Common myeloid progenitor, CD34-positive (primary cell): Measurements from ENCODE around the gene TMBIM6.

Experiments used
- CTCF ChIA-PET: fragments of 350-600 bp; sonication (Branson Sonifier 250); formaldehyde crosslinking; loops from one replicate; lab custom pipeline; 2021; ENCODE audit warnings: antibody characterized with exemption; lab: Charles Lee
- POLR2A ChIA-PET: fragments of 350-600 bp; sonication (Branson Sonifier 250); formaldehyde crosslinking; loops from one replicate; lab custom pipeline; 2021; ENCODE audit warnings: antibody characterized with exemption; lab: Charles Lee
- DNase-seq, 3 donors: peaks; one replicate each; pipeline versions ENCODE4 v3.0.0 to v3.0.0-alpha.2; 2013
- H3K27ac ChIP-seq, 2 experiments: 1 replicate in 1 of 2; 2 replicates in 1 of 2; pipeline ENCODE4 v1.7.0; 2013; ENCODE audit warnings: inconsistent platforms in 2 of 2, low read length in 2 of 2, mild to moderate bottlenecking in 2 of 2, low read depth in 1 of 2, moderate library complexity in 1 of 2; ENCODE audit not compliant: severe bottlenecking in 2 of 2, insufficient read depth in 1 of 2, poor library complexity in 1 of 2
- H3K27me3 ChIP-seq, 5 experiments: replicated peaks in 2 of 5; 1 replicate in 3 of 5; 2 replicates in 2 of 5; pipeline versions ENCODE4 v1.6.1 to v1.7.0; 2013; ENCODE audit warnings: low read length in 4 of 5, mild to moderate bottlenecking in 2 of 5, moderate library complexity in 2 of 5, inconsistent platforms in 1 of 5; ENCODE audit not compliant: insufficient read depth in 5 of 5, control insufficient read depth in 4 of 5
- H3K36me3 ChIP-seq, 4 experiments: 1 replicate in 2 of 4; 2 replicates in 2 of 4; pipeline versions ENCODE4 v1.6.1 to v1.7.0; 2013; ENCODE audit warnings: low read length in 3 of 4, control low read depth in 1 of 4, mild to moderate bottlenecking in 1 of 4; ENCODE audit not compliant: control insufficient read depth in 4 of 4, insufficient read depth in 4 of 4
- H3K4me1 ChIP-seq, 4 experiments: 1 replicate in 3 of 4; 2 replicates in 1 of 4; pipeline versions ENCODE4 v1.6.1 to v1.7.1; 2013; ENCODE audit warnings: low read length in 3 of 4, mild to moderate bottlenecking in 3 of 4, control low read depth in 1 of 4, inconsistent platforms in 1 of 4, moderate library complexity in 1 of 4; ENCODE audit not compliant: control insufficient read depth in 4 of 4, insufficient read depth in 4 of 4; ENCODE audit errors: control extremely low read depth in 1 of 4
- H3K4me3 ChIP-seq, 7 experiments: 1 replicate in 4 of 7; 2 replicates in 3 of 7; pipeline versions ENCODE4 v1.5.1 to v1.7.0; 2013; ENCODE audit warnings: mild to moderate bottlenecking in 7 of 7, low read length in 6 of 7, moderate library complexity in 6 of 7, inconsistent platforms in 2 of 7, low read depth in 2 of 7, control low read depth in 1 of 7; ENCODE audit not compliant: insufficient read depth in 4 of 7, control insufficient read depth in 1 of 7; ENCODE audit errors: extremely low read depth in 1 of 7
- H3K9me3 ChIP-seq, 5 experiments: 1 replicate in 4 of 5; 2 replicates in 1 of 5; pipeline versions ENCODE4 v1.6.1 to v1.7.1; 2013; ENCODE audit warnings: low read length in 4 of 5, mild to moderate bottlenecking in 2 of 5, inconsistent platforms in 1 of 5, low read depth in 1 of 5, moderate library complexity in 1 of 5; ENCODE audit not compliant: control insufficient read depth in 4 of 5, insufficient read depth in 2 of 5; ENCODE audit errors: control extremely low read depth in 1 of 5
- WGBS: methylation state at CpG from one replicate; pipeline ENCODE4 v1.1.5; 2013; ENCODE audit not compliant: insufficient coverage; 5-methylcytosine and 5-hydroxymethylcytosine counted together

The TMBIM6 gene

GRCh38 chr12:49800421-49801140 lies 59.2 kb downstream of the TMBIM6 start:
- H3K4me1 ChIP-seq, result no peaks in the 10 kb centered on the region
- peaks cover 9 to 75% (median 49%) of the 10 kb centered on the region in 4 experiments for H3K36me3 ChIP-seq
- no peaks in the 10 kb centered on the region for H3K9me3 ChIP-seq
- no peak overlapping the region for H3K27ac ChIP-seq
- ChIA-PET CTCF (interaction anchor here (1.3 to 4.7 kb wide), 5 partner anchors 12 to 38 kb away, joined by 3 to 19 read pairs (median 5); no protein-coding TSS in a partner anchor), POLR2A (no interaction called here)
- 95% methylated on average over 6 of the region's 11 CpGs for WGBS
- no peak for DNase-seq
- H3K4me3 ChIP-seq, result no peak overlapping the region
- no peaks in the 10 kb centered on the region for H3K27me3 ChIP-seq

- H3K4me1 ChIP-seq, result no peaks in the 10 kb centered on the region
- no peak for DNase-seq
- no peaks in the 10 kb centered on the region for H3K27me3 ChIP-seq
- POLR2A ChIA-PET, result no interaction called here
- no peak overlapping the region for H3K4me3 ChIP-seq
- no peak overlapping the region for H3K27ac ChIP-seq
- peaks cover 9 to 80% (median 51%) of the 10 kb centered on the region in 4 experiments for H3K36me3 ChIP-seq
- WGBS, result 98% methylated on average over 11 of the region's 17 CpGs
- H3K9me3 ChIP-seq, result no peaks in the 10 kb centered on the region
- CTCF ChIA-PET, result interaction anchor here (0.7 to 2.3 kb wide), 9 partner anchors 10 to 66 kb away, joined by 3 to 16 read pairs (median 3); no protein-coding TSS in a partner anchor
Observed at GRCh38 chr12:49801141-49802063, 60.0 kb downstream of the TMBIM6 start.

- Histone ChIP-seq H3K4me1 (no peaks in the 10 kb centered on the region), H3K27ac (no peak overlapping the region), H3K27me3 (no peaks in the 10 kb centered on the region), H3K9me3 (no peaks in the 10 kb centered on the region), H3K36me3 (peaks cover 9 to 64% (median 39%) of the 10 kb centered on the region in 4 experiments), H3K4me3 (no peak overlapping the region)
- DNase-seq, result no peak
- ChIA-PET CTCF (interaction anchor here (1.0 to 1.6 kb wide), 6 partner anchors 7 to 34 kb away, joined by 3 to 4 read pairs (median 3); no protein-coding TSS in a partner anchor), POLR2A (interaction anchor here (0.5 kb wide), 1 partner anchor 17 kb away, joined by 3 read pairs; no protein-coding TSS in a partner anchor)
- 97% methylated on average over 8 of the region's 12 CpGs for WGBS
Observed at GRCh38 chr12:49803693-49804450, 62.5 kb downstream of the TMBIM6 start.

GRCh38 chr12:49804821-49805220 lies 63.5 kb downstream of the TMBIM6 start:
- H3K27ac ChIP-seq, result no peak overlapping the region
- DNase-seq, result no peak
- no peaks in the 10 kb centered on the region for H3K9me3 ChIP-seq
- ChIA-PET POLR2A (interaction anchor here (0.7 kb wide), 1 partner anchor 16 kb away, joined by 3 read pairs; no protein-coding TSS in a partner anchor), CTCF (interaction anchor here (0.7 to 1.6 kb wide), 6 partner anchors 8 to 178 kb away, joined by 3 to 7 read pairs (median 4); no protein-coding TSS in a partner anchor)
- H3K36me3 ChIP-seq, result peaks cover 9 to 62% (median 38%) of the 10 kb centered on the region in 4 experiments
- H3K27me3 ChIP-seq, result no peaks in the 10 kb centered on the region
- WGBS, result 94% methylated on average over 10 of the region's 10 CpGs
- no peak overlapping the region for H3K4me3 ChIP-seq
- peaks cover 0 to 4% (median 0%) of the 10 kb centered on the region in 4 experiments for H3K4me1 ChIP-seq

GRCh38 chr12:49805409-49805808 lies 64.1 kb downstream of the TMBIM6 start:
- Histone ChIP-seq H3K36me3 (peaks cover 9 to 58% (median 36%) of the 10 kb centered on the region in 4 experiments), H3K4me3 (no peak overlapping the region), H3K27me3 (no peaks in the 10 kb centered on the region), H3K4me1 (peaks cover 0 to 9% (median 0%) of the 10 kb centered on the region in 4 experiments), H3K27ac (no peak overlapping the region), H3K9me3 (no peaks in the 10 kb centered on the region)
- DNase-seq, result no peak
- 96% methylated on average over 5 of the region's 5 CpGs for WGBS
- CTCF ChIA-PET, result interaction anchor here (1.2 to 1.6 kb wide), 4 partner anchors 9 to 33 kb away, joined by 4 to 7 read pairs (median 4); no protein-coding TSS in a partner anchor
- POLR2A ChIA-PET, result interaction anchor here (0.7 kb wide), 1 partner anchor 15 kb away, joined by 3 read pairs; no protein-coding TSS in a partner anchor

- DNase-seq, result no peak
- ChIA-PET POLR2A (no interaction called here), CTCF (interaction anchor here (1.1 to 1.5 kb wide), 2 partner anchors 9 to 32 kb away, joined by 3 to 7 read pairs; no protein-coding TSS in a partner anchor)
- no peaks in the 10 kb centered on the region for H3K27me3 ChIP-seq
- peaks cover 0 to 10% (median 0%) of the 10 kb centered on the region in 4 experiments for H3K4me1 ChIP-seq
- no peak overlapping the region for H3K27ac ChIP-seq
- H3K36me3 ChIP-seq, result peaks cover 9 to 50% (median 32%) of the 10 kb centered on the region in 4 experiments
- H3K4me3 ChIP-seq, result no peak overlapping the region
- WGBS, result 90% methylated on average over 5 of the region's 7 CpGs
- no peaks in the 10 kb centered on the region for H3K9me3 ChIP-seq
Observed at GRCh38 chr12:49806321-49806813, 65.0 kb downstream of the TMBIM6 start.
